GM21423 (cell line): Measurements from ENCODE around the gene SEMA6B.
"Not testable (repeated sequence)": the region's sequence is repeated elsewhere in the genome, so short reads cannot be mapped to it uniquely, and the experiment has no call there.

Experiments
- ATAC-seq: cut with Tn5 transposase; IDR thresholded peaks from one replicate; pipeline ENCODE4 v1.9.1; 2021; ENCODE audit warnings: mild to moderate bottlenecking, moderate library complexity; ENCODE audit not compliant: unreplicated experiment

SEMA6B gene

DNA sequence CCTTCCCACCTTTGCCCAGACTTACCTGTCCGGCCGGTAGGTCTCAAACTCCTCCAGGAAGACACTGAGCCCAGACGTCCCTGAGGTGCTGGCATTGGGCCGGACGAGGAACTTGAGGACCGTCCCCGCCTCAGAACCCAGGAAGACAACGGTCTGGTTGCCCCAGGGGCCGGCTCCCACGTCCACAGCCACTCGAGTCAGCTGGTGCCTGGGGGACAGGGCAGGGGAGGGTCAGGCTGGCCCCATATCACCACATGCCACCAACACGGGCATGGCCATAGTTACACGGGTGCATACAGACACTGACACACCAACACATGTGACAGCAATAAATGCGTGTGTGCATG is 11.3 kb downstream of the SEMA6B start:
- no peak for ATAC-seq

DNA sequence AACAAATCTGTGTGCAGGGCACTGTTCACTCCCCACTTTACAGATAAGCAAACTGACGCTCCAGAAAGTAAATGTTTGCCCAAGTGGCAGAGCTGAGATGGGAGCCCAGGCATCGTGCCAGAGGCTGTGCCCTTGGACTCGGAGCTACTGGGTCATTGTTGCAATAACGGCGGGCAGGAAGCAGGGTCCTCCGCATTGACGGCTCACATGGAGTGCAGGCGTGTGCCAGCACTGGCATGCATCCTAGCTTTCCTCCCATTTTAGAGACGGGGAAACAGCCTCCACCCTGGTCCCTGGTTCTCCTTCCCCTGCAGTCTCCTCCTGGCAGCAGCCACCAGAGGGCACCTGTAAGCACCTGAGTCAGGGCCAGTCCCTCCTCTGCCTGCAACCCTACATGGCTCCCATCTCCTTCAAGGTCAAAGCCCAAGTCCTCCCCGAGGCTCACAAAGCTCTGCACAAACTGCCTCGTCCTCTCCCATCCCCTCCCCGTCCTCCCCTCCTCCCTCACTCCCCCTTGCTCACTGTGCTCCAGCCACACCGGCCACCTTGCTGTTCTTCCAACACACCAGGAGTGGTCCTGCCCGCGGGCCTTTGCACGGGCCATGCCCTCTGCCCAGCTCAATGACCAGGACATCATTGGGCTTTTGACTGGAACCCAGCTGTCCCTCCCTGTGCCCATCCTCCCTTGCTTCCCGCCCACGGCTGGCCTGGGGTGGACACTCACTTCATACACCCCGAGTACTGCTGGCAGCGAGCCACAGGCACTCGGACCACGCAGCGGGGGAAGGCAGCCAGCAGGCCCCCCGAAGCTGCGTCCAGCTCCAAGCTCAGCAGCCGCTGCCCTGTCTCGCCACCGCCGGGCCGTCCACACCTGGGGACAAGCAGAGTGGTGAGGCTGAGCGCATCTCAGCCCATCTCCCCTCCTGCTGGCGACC is 11.9 kb downstream of the SEMA6B start:
- ATAC-seq = no peak

DNA sequence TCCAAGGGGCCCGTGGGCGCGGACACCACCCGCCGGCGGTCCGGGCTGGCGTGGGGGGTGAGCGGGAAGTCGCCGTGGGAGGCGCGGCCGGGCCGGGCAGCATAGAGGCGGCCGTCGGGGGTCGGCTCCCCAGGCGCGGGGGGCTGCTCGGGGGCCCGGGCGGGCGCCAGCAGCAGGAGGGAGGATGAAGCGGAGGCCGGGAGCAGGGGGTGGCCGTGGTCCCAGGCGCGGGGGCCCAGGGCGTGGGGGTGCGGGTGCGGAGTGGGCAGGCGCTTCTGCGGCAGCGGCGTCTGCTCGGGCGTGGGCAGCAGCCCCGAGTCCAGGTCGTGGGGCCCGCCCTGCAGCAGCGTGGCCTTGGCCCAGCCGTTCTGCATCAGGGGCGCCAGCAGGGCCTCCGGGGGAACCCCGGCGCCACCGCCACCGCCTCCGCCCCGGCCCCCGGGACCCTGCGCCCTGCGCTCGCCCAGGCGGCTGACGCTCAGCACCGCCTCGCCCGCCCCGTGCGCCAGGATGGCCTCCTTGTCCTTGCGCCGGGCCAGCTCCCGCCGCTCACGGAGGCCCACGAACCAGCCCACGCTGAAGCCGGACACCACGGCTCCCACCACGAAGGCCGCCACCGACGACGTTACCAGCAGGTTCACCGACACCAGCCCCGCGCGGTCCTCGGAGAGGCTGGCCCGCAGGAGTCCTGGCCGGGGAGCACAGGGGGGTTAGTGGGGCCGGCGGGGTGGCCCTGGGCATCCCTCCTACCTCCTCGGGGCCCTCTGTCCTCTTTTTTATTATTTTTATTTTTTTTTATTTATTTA is 15.4 kb downstream of the SEMA6B start:
- no peak for ATAC-seq

DNA sequence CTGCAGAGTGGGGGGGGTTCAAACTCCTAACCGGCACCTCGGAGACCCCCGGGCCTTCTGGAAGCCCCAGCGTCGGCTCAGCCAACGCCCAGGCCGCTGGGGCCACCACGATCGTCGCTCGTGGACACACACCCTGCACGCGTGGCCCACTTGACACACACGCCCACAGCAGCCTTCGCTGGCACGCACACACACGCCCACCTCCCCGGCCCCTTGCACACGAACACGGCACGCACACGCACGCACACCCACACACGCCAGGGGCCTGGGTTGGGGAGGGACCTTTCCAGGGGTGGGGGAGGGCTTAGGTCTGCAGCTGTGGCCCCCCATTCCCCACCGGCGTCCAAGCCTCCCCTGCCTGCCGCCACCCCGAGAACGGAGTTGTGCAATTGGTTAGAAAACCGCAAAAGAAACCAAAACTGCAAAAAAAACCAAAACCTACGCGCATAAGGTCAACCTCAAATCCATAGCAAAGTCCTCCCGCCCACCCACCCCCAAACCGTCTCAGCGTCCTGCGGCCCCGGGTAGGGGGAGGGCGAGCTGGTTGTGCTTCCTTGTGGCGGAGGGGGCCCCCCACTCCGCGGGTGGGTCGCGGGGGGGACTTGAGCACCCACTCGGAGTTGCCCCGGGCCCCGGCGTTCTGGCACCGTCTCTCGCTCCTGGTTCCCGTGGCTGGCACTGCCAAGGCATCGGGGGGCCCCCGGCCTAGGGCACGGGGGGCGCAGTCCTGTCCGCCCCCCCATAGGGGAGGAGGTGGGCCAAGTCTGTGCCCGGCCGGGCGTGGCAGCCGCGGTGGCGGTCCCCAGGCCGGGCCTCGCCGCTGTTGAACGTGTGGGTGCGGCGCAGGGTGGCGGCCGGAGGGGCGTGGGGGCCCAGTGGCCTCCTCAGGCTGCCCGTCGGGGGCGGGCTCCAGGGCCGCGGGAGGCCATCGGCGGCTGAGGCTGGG is 16.3 kb downstream of the SEMA6B start:
- no peak for ATAC-seq

DNA sequence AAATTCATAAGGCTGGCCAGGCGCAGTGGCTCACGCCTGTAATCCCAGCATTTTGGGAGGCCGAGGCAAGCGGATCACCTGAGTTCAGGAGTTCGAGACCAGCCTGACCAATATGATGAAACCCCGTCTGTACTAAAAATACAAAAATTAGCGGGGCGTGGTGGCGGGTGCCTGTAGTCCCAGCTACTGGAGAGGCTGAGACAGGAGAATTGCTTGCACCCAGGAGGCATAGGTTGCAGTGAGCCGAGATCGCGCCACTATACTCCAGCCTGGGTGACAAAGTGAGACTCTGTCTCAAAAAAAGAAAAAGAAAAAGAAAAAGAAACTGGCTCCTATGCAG is 17.7 kb downstream of the SEMA6B start:
- ATAC-seq = not testable (repeated sequence)

DNA sequence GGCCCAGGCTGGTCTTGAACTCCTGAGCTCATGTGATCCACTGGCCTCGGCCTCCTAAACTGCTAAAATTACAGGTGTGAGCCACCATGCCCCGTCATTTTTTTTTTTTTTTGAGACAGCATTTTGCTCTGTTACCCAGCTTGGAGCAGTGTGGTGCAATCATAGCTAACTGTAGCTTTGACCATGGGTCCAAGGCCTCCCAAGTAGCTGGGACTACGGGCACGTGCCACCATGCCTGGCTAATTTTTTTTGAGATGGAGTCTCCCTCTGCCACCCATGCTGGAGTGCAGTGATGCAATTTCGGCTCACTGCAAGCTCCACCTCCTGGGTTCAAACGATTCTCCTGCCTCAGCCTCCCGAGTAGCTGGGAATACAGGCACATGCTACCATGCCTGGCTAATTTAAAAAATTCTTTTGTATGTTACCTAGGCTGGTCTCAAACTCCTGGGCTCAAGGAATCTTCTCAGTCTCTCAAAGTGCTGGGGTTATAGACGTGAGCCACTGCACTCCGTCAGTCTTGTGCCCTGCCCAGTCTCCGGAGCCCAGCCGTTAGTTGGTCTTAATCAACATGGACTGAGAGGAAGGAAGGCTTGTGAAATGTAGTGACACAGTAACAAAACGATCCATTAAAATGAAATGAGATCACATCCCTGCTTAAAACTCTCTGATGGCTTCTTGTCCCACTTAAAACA is 18.2 kb downstream of the SEMA6B start:
- no peak for ATAC-seq

DNA sequence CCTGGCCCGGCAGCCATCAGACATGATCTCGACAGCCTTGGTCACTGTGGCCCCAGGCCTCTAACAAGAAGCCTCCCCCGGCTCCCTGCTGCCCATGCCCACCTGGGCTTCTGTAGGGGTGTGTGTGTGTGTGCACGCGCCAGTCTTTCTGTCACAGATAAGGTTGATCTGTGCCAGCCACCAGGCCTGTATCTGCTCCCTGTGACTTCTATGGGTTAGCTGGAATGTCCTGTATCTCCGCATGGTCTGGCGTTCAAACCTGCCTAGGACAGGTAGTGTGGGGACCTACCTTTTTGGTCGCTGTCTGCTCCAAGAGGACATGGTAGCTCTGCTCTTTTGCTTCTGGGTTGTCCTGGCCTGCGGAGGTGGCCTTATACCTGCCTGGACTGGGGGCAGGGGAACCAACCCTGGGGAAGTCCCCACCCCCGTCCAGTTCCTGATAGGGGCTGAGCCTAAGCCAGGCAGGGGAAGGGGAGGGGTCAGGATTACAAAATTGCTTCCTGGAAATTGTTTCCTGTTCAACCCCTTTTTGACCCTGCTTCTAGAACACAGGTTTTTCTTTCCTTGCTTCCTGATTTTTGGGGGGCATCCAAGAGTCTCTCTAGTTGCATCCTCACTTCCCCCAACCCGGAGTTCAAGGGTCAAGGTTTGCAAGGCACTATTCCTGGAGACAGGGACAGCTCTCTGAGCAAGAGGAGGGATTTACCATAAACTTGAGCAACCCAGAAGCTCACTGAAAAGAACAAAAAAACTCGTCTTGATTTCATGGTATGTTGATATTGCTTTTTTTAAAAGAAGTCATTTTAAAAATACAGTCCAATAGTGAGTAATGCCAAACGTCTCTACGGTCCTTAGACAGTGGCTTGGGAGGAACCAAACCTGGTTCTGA is 19.5 kb downstream of the SEMA6B start, which contains the start of gene LRG1:
Gene LRG1 (minus strand): TSS at position 344 of the 889 bp plus-strand sequence. CDS start 23 bp downstream, at position 321.
- no peak for ATAC-seq

DNA sequence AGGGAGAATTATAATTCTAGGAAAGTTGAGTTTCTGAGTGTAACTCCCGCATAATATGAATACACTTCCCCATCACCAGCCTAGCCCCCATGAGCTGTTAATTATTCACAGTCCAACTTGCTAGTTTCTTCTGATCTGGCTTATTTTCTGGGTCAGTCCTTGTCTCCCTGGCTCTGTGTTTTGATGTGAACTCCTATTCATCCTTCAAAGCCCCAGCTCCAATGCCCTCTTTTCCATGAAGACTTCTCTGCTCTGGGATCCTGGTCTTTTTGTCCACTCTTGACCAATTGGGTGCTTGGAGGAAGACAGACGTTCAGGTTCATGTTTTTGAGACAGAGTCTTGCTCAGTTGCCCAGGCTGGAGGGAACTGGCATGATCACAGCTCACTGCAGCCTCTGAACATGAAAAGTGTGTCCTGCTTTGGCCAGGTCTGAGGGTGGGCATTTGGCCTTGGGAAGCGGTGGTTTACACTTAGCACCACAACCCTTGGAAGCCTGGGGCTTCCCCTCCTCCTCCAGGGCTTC is 20.3 kb downstream of the SEMA6B start:
- no peak for ATAC-seq

DNA sequence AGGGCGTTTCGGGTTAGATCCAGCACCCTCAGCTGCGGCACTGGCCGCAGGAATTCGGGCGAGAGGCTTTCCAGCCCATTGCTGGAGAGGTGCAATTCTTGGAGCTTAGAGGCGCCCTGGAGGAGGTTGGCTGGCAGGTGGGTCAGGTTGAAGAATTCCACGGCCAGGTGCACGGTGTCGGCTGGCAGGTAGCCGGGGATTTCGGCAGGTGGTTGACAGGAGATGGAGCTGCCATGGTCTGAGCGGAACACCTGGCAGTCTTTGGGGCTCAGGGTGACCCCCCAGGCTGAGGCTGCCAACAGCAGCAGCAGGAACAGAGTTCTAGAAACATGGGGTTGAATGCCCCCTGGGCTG is 20.9 kb downstream of the SEMA6B start:
- ATAC-seq = no peak

DNA sequence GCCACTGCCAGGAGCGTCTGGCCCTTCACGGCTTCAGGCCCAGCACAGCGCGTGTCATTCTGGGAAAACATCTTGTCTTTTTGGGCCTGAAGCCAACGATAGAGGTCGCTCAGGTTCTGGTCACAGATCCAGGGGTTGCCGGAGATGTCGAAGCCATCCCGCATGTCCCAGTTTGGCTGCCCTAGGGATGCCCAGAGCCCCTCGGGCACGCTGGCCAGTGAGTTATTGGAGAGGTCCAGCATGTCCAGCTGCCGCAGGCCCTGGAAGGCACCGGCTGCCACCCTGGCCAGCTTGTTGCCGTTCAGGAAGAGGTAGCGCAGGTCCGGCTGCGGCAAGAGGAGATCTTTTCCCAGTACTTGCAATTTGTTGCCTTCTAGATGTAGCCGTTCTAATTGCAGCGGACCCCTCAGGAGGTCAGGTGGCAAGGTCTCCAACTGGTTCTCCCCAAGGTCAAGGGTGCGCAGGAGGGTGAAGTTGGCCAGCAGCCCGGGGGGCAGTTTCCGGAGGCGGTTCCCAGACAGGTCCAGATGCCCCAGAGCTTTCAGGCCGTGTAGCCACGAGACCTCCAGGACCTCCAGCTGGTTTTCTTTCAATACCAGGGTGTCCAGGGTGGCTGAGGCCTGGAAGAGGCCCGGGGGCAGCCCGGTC is 21.4 kb downstream of the SEMA6B start:
- ATAC-seq = no peak

DNA sequence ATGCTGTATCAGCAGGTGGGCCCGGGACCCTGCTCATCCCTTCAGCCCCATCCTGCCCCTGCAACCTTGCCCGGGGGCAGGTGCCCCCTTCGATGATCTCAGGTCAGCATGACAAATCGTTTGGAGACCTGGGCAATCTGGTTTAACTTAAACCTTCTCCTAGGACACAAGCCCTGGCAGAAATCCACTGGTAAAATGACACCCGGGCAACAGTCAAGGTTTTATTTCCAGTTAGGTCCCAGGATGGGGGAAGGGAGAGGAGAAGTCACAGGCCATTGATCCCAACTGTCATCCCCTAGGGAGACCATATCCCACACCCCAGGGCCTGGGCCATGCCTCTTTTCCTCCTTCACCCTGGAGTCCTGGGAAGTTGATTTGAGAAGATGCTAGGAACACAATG is 22.7 kb downstream of the SEMA6B start:
- ATAC-seq = no peak

DNA sequence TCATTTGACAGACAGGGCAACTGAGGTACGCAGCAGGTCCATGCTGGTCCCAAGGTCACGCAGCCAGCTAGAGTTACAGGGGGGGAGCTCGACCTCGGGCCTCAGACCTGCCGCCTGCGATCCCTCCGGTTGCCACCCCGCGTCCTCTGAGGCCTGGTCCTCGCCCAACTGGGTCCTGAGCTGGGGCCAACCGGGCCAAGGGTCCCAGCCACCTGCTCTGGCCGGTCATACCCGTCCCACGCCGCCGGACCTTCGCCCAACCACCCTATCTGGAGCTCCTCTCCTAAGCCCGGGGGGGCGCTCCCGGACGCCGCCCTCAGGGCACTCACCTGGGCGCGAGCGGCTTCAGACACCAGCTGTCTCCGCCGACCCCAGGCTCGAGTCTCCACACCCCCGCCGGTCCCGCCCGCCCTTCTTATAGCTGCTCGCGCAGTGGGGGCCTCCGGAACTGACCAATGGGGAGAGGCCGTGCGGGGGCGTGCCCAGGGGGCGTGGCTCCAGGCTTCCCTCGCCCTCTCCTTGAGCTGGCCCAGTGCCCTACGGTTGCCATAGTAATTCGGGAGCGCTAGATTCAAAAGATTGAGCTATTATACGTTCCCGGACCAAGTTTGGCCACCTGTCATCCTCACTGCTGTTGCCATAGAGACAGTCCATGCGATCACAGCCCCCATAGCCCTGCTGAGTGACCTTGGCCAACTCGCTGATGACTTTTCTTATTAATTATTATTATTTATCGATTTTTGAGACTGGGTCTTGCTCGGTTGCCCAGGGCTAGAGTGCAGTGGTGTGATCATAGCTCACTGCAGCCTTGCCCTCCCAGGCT is 24.4 kb downstream of the SEMA6B start, which contains the start of gene PLIN5:
Gene PLIN5 (minus strand): TSS at position 389 of the 823 bp plus-strand sequence. CDS start 1,150 bp downstream, outside the sequence.
- no peak for ATAC-seq

DNA sequence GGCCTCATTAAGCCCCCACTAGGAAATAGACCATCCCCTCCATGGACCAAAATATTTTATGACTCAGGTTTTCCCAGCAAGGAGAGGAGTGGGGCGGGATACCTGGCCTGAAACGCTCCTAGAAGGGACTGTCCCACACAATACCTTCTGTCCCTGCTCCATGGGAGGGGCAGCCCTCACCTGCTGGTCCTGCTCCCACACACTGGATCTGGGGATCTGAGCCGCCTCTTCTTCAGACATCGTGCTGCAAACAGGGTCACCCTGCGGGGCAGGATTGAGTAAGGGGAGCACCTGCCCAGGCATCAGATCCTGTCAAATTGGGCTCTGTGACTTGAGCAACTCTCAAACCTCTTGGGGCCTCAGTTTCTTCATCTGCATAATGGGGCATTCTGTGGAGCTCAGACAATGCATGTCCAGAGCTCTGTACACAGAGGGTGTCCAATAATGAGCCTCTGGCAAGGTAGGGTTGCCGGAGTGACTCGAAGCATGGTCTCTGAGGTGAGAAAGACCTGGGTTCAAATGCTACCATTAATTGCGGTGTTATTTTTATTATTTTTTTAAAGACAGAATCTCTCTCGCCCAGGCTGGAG is 25.6 kb downstream of the SEMA6B start:
- ATAC-seq = no peak

DNA sequence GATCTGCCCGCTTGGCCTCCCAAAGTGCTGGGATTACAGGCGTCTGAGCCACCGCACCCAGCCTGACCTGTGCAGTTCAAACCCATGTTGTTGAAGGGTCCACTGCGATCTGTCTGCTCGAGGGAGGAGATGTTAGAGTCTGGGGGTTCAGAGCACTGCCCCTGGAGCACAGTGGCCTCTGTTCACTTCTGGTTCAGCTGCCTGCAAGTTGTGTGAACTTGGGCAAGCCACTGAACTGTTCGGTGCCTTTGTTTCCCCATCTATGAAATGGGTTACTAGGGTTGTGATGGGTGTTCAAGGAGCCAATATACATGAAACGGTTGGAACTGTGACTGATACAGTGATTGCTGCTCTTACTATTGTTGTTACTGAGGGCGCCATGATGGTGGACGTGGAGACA is 26.1 kb downstream of the SEMA6B start:
- ATAC-seq = no peak

DNA sequence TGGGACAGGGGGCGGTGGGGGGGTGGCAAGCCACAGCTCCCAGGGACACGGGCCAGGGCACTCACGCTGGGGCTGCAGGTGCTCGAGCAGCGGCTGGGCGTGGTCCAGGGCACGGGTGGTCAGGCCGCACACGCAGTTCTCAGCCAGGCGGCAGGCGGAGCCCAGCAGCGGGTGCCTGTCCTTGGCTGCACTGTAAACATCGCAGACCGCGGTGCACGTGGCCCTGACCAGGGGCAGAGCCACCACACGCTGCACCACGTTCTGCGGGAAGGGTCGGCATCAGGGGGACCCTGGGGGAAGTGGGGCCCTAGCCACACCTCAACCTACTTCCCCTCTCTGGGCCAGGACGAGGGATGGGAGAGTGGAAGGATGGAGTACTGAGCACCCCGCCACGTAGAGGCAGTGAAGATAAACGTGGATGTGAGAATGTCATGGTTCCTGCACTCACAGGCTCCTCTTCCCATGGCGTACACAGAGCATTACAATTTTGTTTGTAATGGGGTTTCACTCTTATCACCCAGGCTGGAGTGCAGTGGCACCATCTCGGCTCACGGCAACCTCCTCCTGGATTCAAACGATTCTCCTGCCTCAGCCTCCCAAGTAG is 27.8 kb downstream of the SEMA6B start:
- ATAC-seq = no peak

DNA sequence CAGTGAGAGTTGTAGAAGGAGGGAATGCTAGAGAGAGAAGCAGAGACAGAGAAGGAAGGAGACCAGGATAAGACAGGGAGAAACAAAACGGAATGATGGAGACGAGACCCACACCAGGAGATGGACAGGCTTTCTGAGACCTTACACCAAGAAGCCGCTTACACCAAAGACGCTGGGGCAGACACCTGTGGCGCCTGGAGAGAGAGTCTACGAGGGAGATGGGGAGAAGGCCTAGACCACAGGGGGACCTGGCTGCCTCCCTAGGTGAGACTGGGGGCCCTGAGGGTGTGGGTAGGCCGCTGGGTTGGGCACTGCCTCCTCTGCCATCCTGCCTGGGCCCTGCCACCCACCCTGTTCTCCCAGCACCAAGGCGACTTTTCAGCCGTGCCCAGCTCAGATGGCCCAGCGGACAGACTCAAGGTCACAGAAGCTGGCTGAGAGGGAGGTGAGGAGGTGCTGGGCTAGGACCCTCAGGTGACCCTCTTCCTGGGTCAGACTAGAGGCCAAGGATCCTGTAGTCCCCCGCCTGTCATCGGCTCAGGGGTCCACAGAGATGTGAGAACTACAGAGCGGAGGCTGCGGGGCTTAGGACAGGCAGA is 29.5 kb downstream of the SEMA6B start:
- no peak for ATAC-seq

DNA sequence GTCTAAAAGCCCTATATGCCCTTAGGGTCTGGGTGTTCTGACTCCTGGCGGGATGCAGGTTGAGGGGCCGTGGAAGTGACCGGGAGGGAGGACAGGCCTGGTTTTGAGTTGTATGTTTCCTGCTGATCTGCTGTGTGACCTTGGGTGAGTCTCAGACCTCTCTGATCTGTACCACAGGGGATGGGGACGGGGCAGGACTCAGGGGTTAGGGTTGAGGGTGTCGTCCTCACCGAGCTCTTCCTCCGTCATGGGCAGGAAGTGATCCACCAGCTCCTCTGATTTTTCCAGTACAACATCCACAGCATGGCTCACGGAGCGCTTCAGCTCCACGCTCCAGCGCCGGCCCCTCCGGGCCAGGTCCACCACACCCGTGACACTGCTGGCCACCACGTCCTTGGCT is 30.6 kb downstream of the SEMA6B start:
- ATAC-seq = no peak
